NCI-H526 (cell line): ENCODE results near the gene TMEM151B.
A peak's percentile ranks its signal among the peaks of the same experiment; 100 is the strongest.

Experiments used
- DNase-seq, 2 experiments: peaks; one replicate each; lab custom pipeline; 2025; lab: John Stamatoyannopoulos, UW

Gene TMEM151B

DNA sequence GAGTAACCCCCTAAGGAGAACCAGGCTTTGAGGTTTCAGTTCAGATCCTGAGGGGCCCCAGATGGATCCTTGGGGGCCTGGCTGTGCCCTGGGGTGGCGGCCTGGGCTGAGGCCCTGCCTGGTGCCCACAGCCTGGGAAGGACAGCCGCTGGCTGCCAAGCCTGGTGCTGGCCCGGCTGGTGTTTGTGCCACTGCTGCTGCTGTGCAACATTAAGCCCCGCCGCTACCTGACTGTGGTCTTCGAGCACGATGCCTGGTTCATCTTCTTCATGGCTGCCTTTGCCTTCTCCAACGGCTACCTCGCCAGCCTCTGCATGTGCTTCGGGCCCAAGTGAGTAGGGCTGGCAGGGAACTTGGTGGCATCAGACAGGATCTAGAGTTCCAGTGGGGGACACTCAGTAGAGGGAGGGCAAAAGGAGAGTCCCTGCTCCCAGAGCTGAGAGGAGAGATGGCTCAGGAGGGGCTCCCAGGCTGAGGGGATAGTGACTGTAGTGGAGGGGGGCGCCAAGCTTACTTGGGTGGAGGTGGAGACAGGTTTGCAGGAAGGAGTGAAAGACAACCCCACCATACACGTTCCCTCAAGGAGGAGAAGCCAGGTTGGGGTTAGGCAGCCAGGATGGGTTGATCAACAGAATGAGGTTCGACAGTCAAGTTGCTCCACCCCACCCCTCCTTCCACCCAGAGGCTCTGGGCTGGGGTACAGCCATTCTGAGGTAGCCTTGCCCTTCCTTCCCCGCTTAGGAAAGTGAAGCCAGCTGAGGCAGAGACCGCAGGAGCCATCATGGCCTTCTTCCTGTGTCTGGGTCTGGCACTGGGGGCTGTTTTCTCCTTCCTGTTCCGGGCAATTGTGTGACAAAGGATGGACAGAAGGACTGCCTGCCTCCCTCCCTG lies 37.3 kb upstream of the TMEM151B start:
- no peak for DNase-seq

GRCh38 chr6:44233567-44234100 lies 36.6 kb upstream of the TMEM151B start:
- no peak for DNase-seq

DNA sequence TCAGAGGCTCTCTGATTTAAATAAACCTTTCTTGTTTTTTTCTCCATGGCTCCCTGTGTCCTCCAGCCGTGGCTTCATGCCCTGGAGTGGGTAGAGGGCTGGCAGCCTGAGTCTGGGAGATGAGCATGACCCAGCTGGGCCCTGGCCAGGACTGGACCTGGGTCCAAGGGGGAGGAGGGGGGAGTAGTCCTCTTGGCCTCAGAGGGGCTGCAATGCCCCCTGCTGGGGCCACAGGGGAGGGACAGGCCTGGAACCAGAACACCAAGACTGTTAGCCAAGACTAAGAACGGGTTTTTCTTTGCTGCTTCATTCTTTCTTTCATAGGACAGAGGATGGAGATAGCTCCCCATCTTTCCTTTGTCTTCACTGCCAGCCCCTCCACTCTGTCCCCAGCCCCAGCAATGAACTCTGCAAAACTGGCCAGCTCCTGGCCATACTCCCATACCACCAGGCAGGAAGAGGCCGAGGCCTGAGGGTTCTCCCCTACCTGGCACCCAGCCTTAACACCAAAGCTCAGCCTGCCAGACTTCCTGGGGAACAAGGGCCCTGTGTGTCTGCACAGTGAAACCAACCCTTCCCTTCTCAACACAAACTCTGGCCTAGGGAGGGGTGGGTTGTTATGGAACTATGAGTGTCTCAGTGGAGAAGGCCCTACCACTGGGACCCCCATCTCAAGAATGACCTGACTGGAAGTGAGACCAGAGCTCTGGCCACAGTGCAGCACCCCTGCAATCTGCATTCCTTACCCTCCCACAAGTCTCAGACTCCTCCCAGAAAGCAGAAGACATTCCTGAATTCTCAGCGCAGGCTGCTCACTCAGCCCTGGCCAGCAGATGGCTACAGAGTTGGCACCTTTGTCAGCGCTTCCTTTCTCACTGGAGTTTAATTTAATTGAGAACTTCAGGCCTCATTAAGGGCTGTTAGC lies 35.9 kb upstream of the TMEM151B start:
- DNase-seq: peak in 1 of 2 experiments; percentile 61

DNA sequence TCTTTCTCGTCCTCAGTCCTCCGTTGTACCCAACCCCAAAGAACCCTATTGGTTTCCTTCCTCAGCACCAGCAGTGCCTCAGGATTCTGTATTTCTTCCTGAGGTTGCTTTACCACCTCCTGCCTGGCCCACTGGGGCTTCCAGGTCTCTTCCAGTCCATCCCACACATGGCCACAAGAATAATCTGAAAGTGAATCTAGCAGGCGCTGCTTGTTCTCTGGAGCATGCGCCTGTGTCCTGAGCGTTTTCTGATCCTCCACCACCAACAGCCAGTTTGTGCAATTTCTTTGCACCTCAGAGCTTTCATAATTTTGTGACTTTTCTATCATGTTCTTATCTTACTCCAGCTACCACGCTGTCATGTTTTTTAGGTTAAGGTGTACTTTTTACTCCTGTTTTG lies 35.0 kb upstream of the TMEM151B start:
- no peak for DNase-seq

DNA sequence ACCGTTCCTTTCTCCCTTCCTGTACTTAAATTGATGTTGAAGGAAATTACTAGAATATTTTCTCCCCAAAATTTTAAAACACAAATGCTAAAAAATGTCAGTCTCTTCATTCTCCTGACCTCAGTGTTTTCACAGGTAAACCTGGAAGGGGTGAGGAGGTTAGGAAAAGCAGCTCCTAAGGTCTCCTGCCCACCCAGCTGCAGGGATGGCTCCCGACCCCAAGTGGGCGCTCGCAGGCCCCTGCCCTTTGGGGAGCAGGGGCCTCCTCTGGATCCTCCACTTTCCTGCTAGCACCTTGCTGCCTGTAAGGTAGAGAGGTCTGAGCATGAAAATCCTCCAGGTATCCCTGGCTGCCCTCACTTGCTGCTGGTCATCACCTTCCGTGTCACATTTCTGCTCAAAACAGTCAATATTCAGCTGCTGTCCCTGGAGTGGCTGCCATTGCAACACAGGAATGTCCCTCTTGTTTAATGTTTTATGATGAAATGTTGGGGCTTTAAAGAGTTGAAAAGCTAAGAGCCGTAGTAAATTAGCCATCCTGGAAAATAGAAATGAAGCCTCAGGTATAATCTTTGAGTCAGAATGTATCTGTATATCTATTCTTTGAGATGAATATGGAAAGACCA lies 34.2 kb upstream of the TMEM151B start:
- no peak for DNase-seq

DNA sequence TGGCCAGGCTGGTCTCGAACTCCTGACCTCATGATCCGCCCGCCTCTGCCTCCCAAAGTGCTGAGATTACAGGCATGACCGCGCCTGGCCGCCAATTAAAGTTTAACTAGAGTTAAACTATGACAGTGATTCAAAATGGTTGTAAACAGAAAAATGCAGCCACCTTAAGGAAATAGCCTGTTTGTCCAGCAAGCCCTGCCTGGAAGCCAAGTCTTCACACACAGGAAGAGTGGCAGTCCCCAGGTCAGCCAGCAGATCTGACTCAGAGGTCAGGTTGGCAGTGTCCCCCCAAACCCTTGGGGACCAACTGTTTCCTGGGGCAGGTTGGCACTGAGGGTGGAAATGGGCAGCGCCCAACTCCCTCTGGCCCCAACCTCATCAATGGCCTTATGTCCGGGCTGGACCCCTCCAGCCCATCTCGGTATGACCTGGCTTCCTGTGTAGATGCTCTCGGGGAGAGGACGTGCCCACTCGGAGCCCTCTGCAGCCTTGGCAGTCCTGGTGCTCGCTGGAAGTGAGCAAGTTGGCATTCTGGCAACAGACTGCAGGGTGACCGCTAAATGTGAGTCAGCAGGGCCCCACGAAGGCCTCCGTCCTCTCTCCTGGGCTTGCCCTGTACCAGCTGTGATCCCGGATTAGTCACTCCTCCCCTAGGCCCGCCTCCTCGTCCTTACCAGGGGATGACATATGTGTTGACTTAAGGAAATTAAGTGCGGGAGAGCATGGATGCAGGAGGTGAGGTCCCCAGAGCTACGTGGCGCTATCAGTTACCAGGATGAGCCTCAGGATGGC lies 33.0 kb upstream of the TMEM151B start:
- DNase-seq: peak; percentile 97 to 98

GRCh38 chr6:44237813-44238433 lies 32.3 kb upstream of the TMEM151B start:
- DNase-seq: peak; percentile 75 to 94

DNA sequence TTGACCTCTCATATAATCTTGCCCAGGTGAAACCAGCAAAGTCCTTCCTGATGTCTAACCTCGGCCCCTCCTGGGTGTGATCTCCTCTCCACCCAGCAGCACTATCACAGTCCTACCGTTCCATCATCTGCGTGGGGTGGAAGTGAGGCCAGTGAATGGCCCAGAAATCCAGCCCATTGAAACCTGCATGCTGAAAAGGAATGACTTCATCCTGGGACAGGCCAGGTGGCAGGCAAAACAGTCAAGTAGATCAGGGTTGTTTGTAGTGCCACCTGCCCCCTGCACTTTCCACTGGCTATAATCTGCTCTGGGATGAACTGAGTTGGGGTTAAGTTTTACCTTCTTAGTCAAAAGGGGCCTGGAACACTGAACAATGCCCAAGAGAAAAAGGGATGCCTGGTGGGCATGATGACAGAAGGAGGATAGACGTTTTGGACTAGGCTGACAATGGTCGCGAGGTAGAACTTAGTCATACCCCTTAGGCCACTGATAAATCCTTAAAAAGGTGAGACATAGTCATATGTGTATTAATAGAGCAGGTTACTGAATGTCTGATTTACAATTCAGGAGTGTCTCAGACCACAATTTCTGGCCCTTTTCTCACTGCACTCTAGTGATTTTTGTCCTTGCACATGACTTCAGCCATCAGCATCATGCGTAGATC lies 31.4 kb upstream of the TMEM151B start:
- no peak for DNase-seq

GRCh38 chr6:44243345-44243744 lies 26.9 kb upstream of the TMEM151B start:
- no peak for DNase-seq

DNA sequence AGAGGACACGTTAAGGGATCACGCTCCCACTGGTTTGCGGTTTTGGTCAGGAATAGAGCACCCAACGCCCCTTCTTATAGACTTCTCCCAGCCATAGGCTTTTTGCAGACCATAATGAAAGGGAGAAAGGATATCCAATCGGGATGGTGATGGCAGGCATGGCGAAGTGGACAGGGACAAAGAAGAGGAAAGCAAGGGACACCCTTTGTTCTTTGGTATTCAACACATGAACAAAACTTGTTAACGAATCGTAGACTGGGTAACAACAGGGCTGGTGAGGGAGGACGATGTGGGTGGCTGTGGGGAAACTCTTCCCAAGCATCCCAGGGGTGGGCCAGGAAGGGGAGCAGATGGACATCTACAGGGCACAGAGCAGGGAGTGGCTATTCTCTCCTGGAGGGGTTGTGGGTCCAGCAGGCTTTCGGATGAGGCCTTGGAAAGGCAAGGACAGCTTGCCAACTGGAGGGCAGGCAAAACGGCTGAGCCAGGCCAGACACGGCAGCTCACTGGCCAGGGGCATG lies 24.8 kb upstream of the TMEM151B start:
- no peak for DNase-seq

DNA sequence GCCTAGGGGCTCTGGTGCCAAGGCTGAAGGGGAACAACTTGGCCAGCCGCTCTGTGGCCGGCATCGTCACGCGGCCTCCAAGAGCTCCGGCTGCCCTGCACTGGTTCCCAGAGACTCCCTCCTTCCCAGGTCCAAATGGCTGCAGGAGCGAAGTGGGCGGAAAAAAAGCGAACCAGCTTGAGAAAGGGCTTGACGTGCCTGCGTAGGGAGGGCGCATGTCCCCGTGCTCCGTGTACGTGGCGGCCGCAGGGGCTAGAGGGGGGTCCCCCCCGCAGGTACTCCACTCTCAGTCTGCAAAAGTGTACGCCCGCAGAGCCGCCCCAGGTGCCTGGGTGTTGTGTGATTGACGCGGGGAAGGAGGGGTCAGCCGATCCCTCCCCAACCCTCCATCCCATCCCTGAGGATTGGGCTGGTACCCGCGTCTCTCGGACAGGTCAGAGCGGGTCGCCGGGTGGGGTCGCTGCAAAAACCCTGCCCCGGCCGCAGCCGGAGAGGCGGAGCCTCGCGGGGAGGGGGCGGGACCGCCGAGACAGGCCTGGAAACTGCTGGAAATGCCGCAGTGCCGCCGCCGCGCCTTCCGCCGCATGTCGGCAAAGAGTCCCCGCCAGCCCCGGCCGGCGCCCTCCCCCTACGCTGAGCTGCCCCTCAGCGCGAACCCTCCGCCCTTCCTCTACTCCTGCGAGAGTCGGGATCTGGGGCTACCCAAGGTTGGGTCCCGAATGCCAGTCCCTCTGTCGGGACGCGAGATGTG lies 24.2 kb upstream of the TMEM151B start:
- peak; percentile 67 to 90 for DNase-seq

DNA sequence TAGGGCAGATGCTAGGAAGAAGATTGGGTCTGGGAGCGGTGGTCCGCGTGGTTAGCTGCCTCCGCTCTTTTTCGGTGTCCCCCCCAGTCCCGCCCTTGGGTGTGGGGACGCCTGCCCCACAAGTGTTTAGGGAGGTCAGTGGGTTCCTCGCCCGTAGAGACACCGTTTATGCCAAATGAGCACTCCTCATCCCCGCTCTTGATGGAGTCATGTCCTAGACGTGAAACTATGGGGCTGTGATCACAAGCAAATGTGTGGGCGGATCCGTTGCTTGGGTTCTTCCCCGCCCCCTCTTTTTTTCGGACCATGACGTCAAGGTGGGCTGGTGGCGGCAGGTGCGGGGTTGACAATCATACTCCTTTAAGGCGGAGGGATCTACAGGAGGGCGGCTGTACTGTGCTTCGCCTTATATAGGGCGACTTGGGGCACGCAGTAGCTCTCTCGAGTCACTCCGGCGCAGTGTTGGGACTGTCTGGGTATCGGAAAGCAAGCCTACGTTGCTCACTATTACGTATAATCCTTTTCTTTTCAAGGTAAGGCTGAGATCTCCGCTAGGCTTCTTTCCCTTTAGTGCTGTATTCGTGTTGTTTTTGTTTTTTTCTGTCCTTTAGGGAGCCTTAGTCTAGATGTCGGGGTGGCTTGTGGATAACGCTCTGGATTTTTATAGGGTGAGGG lies 23.4 kb upstream of the TMEM151B start, which contains the start of gene HSP90AB1:
Gene HSP90AB1 (plus strand): TSS at position 439 of the 675 bp plus-strand sequence. CDS start 1,529 bp downstream, outside the sequence.
- DNase-seq: peak; percentile 97 to 99

DNA sequence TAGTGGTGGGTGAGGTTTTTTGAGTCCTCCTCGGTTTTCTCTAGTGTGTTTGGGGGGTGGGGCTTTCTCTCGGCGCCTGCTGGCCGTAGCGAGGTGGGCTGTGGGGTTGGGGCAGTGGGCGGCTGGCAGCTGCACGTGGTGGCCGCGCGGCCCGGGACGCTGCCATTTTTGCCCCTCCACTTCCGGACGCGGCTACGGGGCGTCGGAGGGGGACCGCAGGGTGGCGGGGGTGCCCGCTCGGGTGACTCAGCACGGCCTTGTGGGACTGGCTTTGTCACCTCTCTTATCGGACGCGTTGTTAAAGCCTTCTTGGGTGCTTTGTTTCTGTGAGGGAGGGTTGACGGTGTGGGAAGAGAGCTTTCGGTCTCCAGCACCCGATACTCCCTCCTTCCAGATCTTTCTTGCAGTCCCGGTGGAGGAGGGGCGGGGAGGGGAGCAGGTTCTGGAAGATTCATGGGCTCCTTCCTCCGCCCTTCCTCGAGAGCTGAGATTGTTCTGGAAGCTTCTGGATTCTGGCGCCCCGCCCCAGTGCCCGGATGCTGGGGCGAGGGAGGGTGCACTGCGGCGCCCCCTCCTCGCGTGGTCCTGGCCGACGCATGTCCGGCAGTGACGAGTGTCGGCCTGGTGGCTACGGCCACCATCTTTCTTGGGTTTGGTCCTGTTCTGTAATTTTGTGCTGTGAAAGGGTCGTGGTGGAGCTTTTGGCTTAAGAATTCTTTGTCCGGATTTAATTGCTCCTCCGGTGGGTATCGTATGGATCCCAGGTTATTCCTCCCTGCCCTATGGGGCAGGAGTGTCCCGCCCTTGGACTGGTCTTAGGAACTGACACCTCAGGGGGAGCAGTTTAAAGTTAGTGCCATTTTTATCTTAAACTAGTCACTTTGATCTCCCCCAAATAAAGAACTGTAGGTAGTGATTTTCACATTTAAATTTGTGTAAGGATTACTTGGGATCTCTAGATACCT lies 22.6 kb upstream of the TMEM151B start:
- DNase-seq: peak in 1 of 2 experiments; percentile 63

GRCh38 chr6:44248579-44248978 lies 21.7 kb upstream of the TMEM151B start:
- DNase-seq: no peak

GRCh38 chr6:44249082-44249748 lies 21.0 kb upstream of the TMEM151B start:
- DNase-seq: no peak

DNA sequence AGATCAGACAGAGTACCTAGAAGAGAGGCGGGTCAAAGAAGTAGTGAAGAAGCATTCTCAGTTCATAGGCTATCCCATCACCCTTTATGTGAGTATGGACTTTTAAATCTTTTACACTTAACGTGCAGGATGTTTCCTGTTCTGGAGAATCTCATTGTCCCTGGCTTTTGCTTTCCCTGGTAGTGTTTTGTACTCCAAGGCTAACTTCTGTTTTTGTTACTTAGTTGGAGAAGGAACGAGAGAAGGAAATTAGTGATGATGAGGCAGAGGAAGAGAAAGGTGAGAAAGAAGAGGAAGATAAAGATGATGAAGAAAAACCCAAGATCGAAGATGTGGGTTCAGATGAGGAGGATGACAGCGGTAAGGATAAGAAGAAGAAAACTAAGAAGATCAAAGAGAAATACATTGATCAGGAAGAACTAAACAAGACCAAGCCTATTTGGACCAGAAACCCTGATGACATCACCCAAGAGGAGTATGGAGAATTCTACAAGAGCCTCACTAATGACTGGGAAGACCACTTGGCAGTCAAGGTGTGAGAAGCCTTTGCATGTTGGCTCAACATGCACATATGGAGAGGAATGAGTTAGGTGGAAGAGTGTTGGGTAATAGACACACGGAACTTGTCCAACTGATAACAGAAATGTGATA lies 20.1 kb upstream of the TMEM151B start:
- no peak for DNase-seq
